ENCODE results near the gene ZDHHC7. TPM values are rescaled to one million over a fixed set of nuclear protein-coding genes. Genes with fewer than 3 reads are reported as not detected.

ZDHHC7 gene
- total RNA-seq, 1 experiment from 2014 or later: 39.9 TPM

DNA sequence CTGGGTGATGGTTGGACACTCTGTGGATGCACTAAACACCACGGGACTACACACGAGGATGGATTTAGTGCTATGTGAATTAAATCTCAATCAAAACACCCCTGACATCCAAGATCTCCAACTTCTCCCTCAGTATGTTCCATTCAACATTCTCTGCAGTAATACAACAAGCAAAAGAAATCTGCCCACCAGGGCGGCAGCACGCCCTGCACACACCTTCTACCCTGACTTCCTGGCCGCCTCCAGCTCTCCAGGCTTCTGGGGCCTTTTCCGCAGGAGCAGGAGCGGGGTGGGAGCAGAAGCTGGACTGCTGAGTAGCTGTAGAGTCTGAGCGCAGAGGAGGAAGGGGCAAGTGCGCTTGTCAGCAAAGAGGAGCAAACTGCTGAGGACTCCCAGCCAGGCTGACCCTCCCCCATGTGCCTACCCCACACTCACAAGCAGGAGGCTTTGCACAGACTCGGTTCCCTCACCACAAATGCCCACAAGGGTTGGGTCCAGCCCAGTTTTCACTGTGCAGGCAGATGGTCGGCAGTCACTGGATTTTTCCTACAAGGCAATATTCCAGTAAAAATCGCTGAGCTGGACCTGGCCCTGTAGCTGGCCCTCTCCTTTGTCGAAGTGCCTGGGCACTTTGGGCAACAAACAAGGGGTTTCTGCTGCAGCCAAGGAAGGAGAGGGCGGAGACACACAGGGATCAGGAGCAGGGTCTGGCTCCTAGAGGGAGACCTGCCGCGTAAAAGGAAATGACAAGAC lies 22.8 kb downstream of the ZDHHC7 start:
- H3K4me2 ChIP-seq (ENCODE audit: low read length): no peak overlapping the region
- no peak overlapping the region for H2AFZ ChIP-seq (ENCODE audit: low read depth, low read length, poor library complexity, severe bottlenecking)
- no peaks in the 10 kb centered on the region for H3K27me3 ChIP-seq (ENCODE audit: insufficient read depth, low read length)
- H3K27ac ChIP-seq (ENCODE audit: low read depth, low read length): no peak overlapping the region
- no peak for TF ChIP-seq TCF7L2 (IDR thresholded peaks at IDR 0.05; ENCODE audit: borderline replicate concordance, extremely low read depth, insufficient read depth, insufficient read length)
- TF ChIP-seq RAD21 (IDR thresholded peaks at IDR 0.05; ENCODE audit: low read depth): no peak
- TF ChIP-seq, protein P1, sequence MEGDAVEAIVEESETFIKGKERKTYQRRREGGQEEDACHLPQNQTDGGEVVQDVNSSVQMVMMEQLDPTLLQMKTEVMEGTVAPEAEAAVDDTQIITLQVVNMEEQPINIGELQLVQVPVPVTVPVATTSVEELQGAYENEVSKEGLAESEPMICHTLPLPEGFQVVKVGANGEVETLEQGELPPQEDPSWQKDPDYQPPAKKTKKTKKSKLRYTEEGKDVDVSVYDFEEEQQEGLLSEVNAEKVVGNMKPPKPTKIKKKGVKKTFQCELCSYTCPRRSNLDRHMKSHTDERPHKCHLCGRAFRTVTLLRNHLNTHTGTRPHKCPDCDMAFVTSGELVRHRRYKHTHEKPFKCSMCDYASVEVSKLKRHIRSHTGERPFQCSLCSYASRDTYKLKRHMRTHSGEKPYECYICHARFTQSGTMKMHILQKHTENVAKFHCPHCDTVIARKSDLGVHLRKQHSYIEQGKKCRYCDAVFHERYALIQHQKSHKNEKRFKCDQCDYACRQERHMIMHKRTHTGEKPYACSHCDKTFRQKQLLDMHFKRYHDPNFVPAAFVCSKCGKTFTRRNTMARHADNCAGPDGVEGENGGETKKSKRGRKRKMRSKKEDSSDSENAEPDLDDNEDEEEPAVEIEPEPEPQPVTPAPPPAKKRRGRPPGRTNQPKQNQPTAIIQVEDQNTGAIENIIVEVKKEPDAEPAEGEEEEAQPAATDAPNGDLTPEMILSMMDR (IDR thresholded peaks at IDR 0.05 in 2 of 3, conservative IDR thresholded peaks at IDR 0.05 in 1 of 3; ENCODE audit: borderline replicate concordance in 1 of 3, insufficient read depth in 1 of 3, low read depth in 2 of 3, low read length in 2 of 3): peak in 1 of 3 experiments; percentile 40; a peak in 2 of 6 replicates
- TF ChIP-seq, protein P2, sequence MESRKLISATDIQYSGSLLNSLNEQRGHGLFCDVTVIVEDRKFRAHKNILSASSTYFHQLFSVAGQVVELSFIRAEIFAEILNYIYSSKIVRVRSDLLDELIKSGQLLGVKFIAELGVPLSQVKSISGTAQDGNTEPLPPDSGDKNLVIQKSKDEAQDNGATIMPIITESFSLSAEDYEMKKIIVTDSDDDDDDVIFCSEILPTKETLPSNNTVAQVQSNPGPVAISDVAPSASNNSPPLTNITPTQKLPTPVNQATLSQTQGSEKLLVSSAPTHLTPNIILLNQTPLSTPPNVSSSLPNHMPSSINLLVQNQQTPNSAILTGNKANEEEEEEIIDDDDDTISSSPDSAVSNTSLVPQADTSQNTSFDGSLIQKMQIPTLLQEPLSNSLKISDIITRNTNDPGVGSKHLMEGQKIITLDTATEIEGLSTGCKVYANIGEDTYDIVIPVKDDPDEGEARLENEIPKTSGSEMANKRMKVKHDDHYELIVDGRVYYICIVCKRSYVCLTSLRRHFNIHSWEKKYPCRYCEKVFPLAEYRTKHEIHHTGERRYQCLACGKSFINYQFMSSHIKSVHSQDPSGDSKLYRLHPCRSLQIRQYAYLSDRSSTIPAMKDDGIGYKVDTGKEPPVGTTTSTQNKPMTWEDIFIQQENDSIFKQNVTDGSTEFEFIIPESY (IDR thresholded peaks at IDR 0.05; ENCODE audit: extremely low read depth, insufficient replicate concordance, low read length): no peak
- no peak for TF ChIP-seq EZH2phosphoT487 (IDR thresholded peaks at IDR 0.05; ENCODE audit: borderline replicate concordance)
- no peak for TF ChIP-seq ZFX (IDR thresholded peaks at IDR 0.05)
- intact Hi-C loops (cut with micrococcal nuclease): no loop called here
- DNase-seq (ENCODE audit: low read depth, low spot score) (no peak), ATAC-seq (no peak)
- H3K9me2 ChIP-seq (ENCODE audit: insufficient read depth): no peaks in the 10 kb centered on the region
- H3K36me3 ChIP-seq (ENCODE audit: control insufficient read depth in 1 of 2, insufficient read depth in 2 of 2, low read length in 2 of 2): peaks cover 20 to 41% of the 10 kb centered on the region in 2 experiments; a peak in 3 of 4 replicates
- peaks cover 43% of the 10 kb centered on the region for H3K79me2 ChIP-seq (ENCODE audit: insufficient read depth, low read length)
- H3K4me1 ChIP-seq (ENCODE audit: control insufficient read depth in 1 of 2, insufficient read depth in 2 of 2, low read length in 2 of 2): peaks cover 22 to 30% of the 10 kb centered on the region in 2 experiments
- RAD21 ChIA-PET (ENCODE audit: low non-redundant PET in 1 of 2, low total read pairs in 2 of 2, uncharacterized antibody in 2 of 2, unreplicated experiment in 2 of 2): no interaction called here
- no peak overlapping the region for H3K4me3 ChIP-seq (replicated peaks in 1 of 2; ENCODE audit: low read depth in 1 of 2, low read length in 2 of 2)
- no TSS peak for BruUV-seq (replicated peaks)
- no peaks in the 10 kb centered on the region for H3K9me3 ChIP-seq (ENCODE audit: control insufficient read depth in 1 of 2, insufficient read depth in 1 of 2, low read depth in 1 of 2, low read length in 2 of 2)
- no peaks in the 10 kb centered on the region; the same call in 1 of the 2 replicates for H4K20me1 ChIP-seq (ENCODE audit: insufficient read depth)
- POLR2A ChIA-PET: no interaction called here
- CTCF ChIA-PET: no interaction called here
- no peak overlapping the region for H3K9ac ChIP-seq (ENCODE audit: low read length)
